Endodermal cell (in vitro differentiated cells): ENCODE measurements around the gene PPP2R3C. TPM values are rescaled to one million over a fixed set of nuclear protein-coding genes. Genes with fewer than 3 reads are reported as not detected.
A peak's percentile ranks its signal among the peaks of the same experiment; 100 is the strongest.

Experiments used
- DNase-seq: peaks from one replicate; pipeline ENCODE4 v3.0.0-alpha.2; 2017
- H3K27ac ChIP-seq: 2 replicates; pipeline ENCODE4 v1.5.1; 2013; ENCODE audit warnings: mild to moderate bottlenecking, low read depth, low read length, moderate library complexity
- H3K27me3 ChIP-seq: 2 replicates; pipeline ENCODE4 v1.6.1; 2013; ENCODE audit warnings: mild to moderate bottlenecking, low read length, moderate library complexity; ENCODE audit not compliant: insufficient read depth, control insufficient read depth, poor library complexity, severe bottlenecking
- H3K36me3 ChIP-seq: 2 replicates; pipeline ENCODE4 v1.7.0; 2013; ENCODE audit warnings: mild to moderate bottlenecking, low read length, moderate library complexity; ENCODE audit not compliant: control insufficient read depth, insufficient read depth
- H3K4me1 ChIP-seq: one replicate; pipeline ENCODE4 v1.7.0; 2013; ENCODE audit warnings: low read length; ENCODE audit not compliant: control insufficient read depth, insufficient read depth
- H3K4me3 ChIP-seq: 2 replicates; pipeline ENCODE4 v1.5.1; 2013; ENCODE audit warnings: mild to moderate bottlenecking, low read length, moderate library complexity
- H3K9ac ChIP-seq: 2 replicates; pipeline ENCODE4 v1.6.1; 2013; ENCODE audit warnings: mild to moderate bottlenecking, low read length, moderate library complexity; ENCODE audit not compliant: poor library complexity, severe bottlenecking; ENCODE audit errors: extremely low read depth
- H3K9me3 ChIP-seq: 2 replicates; pipeline ENCODE4 v1.6.1; 2013; ENCODE audit warnings: mild to moderate bottlenecking, low read length, moderate library complexity; ENCODE audit not compliant: control insufficient read depth
- H3K27ac Mint-ChIP-seq: 2 replicates; pipeline ENCODE4 v1.8.0; 2020; ENCODE audit warnings: mixed read lengths
- H3K27me3 Mint-ChIP-seq: 2 replicates; pipeline ENCODE4 v1.8.0; 2021; ENCODE audit warnings: mild to moderate bottlenecking, mixed read lengths; ENCODE audit not compliant: insufficient read depth
- H3K36me3 Mint-ChIP-seq: 2 replicates; pipeline ENCODE4 v1.8.0; 2020; ENCODE audit warnings: low read depth, mixed read lengths
- H3K4me1 Mint-ChIP-seq: 2 replicates; pipeline ENCODE4 v1.8.0; 2020; ENCODE audit warnings: mixed read lengths
- H3K4me3 Mint-ChIP-seq: 2 replicates; pipeline ENCODE4 v1.8.0; 2020; ENCODE audit warnings: mild to moderate bottlenecking, moderate library complexity, mixed read lengths
- H3K9me3 Mint-ChIP-seq: 2 replicates; pipeline ENCODE4 v1.8.0; 2020; ENCODE audit warnings: mild to moderate bottlenecking, mixed read lengths
- CTCF ChIP-seq: fragments of 200-600 bp; sonication (generic); conservative IDR thresholded peaks from 2 replicates; pipeline ENCODE4 v1.5.0; 2021; ENCODE audit warnings: antibody characterized with exemption, mild to moderate bottlenecking
- WGBS, 2 experiments: methylation state at CpG; one replicate each; pipeline versions ENCODE4 v1.1.5 to v1.1.7; 2013; ENCODE audit warnings: missing lambda C conversion rate in 2 of 2, mixed read lengths in 1 of 2; ENCODE audit not compliant: insufficient coverage in 1 of 2, insufficient read length in 1 of 2; 5-methylcytosine and 5-hydroxymethylcytosine counted together
- total RNA-seq, 2 donors: library from RNA; stranded (reverse); fragmentation: NEBNext Ultra II Directional in 1 of 2; extraction: Animal tissue kit (Norgen Biotek cat#: 25700) in 1 of 2; gene quantifications; 2 replicates in 1 of 2; 3 replicates in 1 of 2; pipeline ENCODE4 v1.2.1, GENCODE V29; 2021

Gene PPP2R3C
- total RNA-seq, 2 donors from 2014 or later, result 18.6 to 36.8 TPM

DNA sequence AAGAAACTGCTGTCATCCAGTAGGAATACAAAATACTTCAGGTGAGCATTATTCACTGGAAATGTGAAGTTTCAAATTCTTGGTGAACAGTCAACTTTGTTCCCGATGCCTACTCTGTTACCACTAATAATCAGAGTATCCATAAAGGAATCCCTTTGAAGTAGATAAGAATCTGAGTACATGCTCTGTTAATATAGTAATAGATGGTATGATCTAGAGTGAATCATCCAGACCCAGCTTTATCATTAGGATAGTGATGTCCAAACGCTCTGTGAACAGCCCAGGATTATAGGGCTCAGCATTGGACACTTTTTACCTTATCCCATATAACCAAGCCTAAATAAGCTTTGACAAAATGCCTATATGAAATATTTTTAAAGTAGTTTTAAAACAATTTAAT is 33.3 kb downstream of the PPP2R3C start:
- H3K4me3 Mint-ChIP-seq, result no peak overlapping the region
- no peak for DNase-seq
- no peaks in the 10 kb centered on the region for H3K27me3 Mint-ChIP-seq
- peaks cover 22% of the 10 kb centered on the region for H3K9me3 ChIP-seq
- no peak overlapping the region for H3K4me3 ChIP-seq
- H3K9ac ChIP-seq, result no peak overlapping the region
- no peak overlapping the region for H3K27ac Mint-ChIP-seq
- no peaks in the 10 kb centered on the region for H3K27me3 ChIP-seq
- peaks cover 66% of the 10 kb centered on the region for H3K36me3 Mint-ChIP-seq
- peaks cover 18% of the 10 kb centered on the region for H3K9me3 Mint-ChIP-seq
- WGBS, 2 experiments, result 100% methylated on average over 2 of the region's 2 CpGs; no CpG with 5 or more reads in 1 of the 2 experiments
- no peaks in the 10 kb centered on the region for H3K4me1 Mint-ChIP-seq
- TF ChIP-seq CTCF, result no peak
- no peaks in the 10 kb centered on the region for H3K4me1 ChIP-seq
- peaks cover 58% of the 10 kb centered on the region for H3K36me3 ChIP-seq
- H3K27ac ChIP-seq, result no peak overlapping the region

GRCh38 chr14:35085441-35085840 is 36.3 kb downstream of the PPP2R3C start:
- TF ChIP-seq CTCF, result no peak
- peaks cover 7% of the 10 kb centered on the region for H3K9me3 ChIP-seq
- Mint-ChIP-seq H3K27ac (no peak overlapping the region), H3K9me3 (no peaks in the 10 kb centered on the region), H3K36me3 (peaks cover 62% of the 10 kb centered on the region), H3K27me3 (no peaks in the 10 kb centered on the region), H3K4me1 (no peaks in the 10 kb centered on the region), H3K4me3 (no peak overlapping the region)
- H3K27ac ChIP-seq, result peak overlapping the region; percentile 21
- no peaks in the 10 kb centered on the region for H3K27me3 ChIP-seq
- peaks cover 70% of the 10 kb centered on the region for H3K36me3 ChIP-seq
- 88 to 100% methylated on average over 2 of the region's 2 CpGs for WGBS, 2 experiments
- H3K4me3 ChIP-seq, result no peak overlapping the region
- no peak for DNase-seq
- no peaks in the 10 kb centered on the region for H3K4me1 ChIP-seq
- H3K9ac ChIP-seq, result no peak overlapping the region

DNA sequence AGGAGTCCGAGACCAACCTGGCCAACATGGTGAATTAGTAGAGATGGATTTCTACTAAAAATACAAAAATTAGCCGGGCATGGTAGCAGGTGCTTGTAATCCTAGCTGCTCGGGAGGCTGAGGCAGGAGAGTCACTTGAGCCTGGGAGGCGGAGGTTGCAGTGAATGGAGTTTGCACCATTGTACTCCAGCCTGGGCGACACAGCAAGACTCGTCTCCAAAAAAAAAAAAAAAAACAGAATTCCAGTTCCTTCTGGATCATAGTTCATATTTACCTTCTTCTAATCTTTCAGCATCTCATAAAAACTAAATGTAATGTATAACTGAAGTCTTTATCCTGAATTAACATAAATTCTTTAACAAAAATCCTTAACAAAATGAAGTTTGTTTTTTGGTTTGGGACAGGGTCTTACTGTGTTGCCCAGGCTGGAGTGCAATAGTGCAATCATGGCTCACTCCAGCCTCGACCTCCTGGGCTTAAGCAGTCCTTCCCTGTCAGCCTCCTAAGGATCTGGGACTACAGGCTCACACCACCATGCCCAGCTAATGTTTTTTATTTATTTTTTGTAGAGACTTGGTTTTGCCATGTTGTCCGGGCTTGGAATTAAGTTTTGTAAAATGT is 38.1 kb downstream of the PPP2R3C start:
- no peak overlapping the region for H3K4me3 Mint-ChIP-seq
- no peaks in the 10 kb centered on the region for H3K4me1 Mint-ChIP-seq
- no peak for DNase-seq
- H3K9ac ChIP-seq, result no peak overlapping the region
- H3K9me3 Mint-ChIP-seq, result no peaks in the 10 kb centered on the region
- no peak overlapping the region for H3K4me3 ChIP-seq
- TF ChIP-seq CTCF, result no peak
- H3K9me3 ChIP-seq, result no peaks in the 10 kb centered on the region
- no peak overlapping the region for H3K27ac Mint-ChIP-seq
- WGBS, 2 experiments, result 92 to 94% methylated on average over 4 to 8 of the region's 8 CpGs
- peaks cover 81% of the 10 kb centered on the region for H3K36me3 ChIP-seq
- H3K27ac ChIP-seq, result no peak overlapping the region
- H3K4me1 ChIP-seq, result no peaks in the 10 kb centered on the region
- no peaks in the 10 kb centered on the region for H3K27me3 ChIP-seq
- H3K27me3 Mint-ChIP-seq, result no peaks in the 10 kb centered on the region
- H3K36me3 Mint-ChIP-seq, result peaks cover 61% of the 10 kb centered on the region
